Activated naive CD8-positive, alpha-beta T cell treated with anti-CD3 and anti-CD28 coated beads, Interleukin-2, amount 10 ng/mL, durations not matched to agents 7 days and 5 days (primary cell): ENCODE results near the gene GRIP2. TPM values are rescaled to one million over a fixed set of nuclear protein-coding genes. Genes with fewer than 3 reads are reported as not detected.
A peak's percentile ranks its signal among the peaks of the same experiment; 100 is the strongest.

Source experiments
- ATAC-seq: fragments of 150-1000 bp; cut with Tn5 transposase; one replicate; pipeline ENCODE4 v1.10.0; 2021; ENCODE audit warnings: low read depth, moderate library complexity
- POLR2A ChIA-PET: fragments of 350-600 bp; sonication (Branson Sonifier 250); formaldehyde crosslinking; loops from one replicate; lab custom pipeline; 2021; ENCODE audit warnings: antibody characterized with exemption; lab: Charles Lee
- DNase-seq: peaks from one replicate; pipeline ENCODE4 v3.0.0; 2021
- H3K27ac Mint-ChIP-seq: one replicate; pipeline ENCODE4 v1.8.0; 2022; ENCODE audit warnings: mild to moderate bottlenecking, mixed read lengths
- H3K27me3 Mint-ChIP-seq: one replicate; pipeline ENCODE4 v1.8.0; 2022; ENCODE audit warnings: mild to moderate bottlenecking, moderate library complexity, mixed read lengths
- H3K36me3 Mint-ChIP-seq: one replicate; pipeline ENCODE4 v1.8.0; 2021; ENCODE audit warnings: mild to moderate bottlenecking, mixed read lengths
- H3K4me1 Mint-ChIP-seq: one replicate; pipeline ENCODE4 v1.8.0; 2021; ENCODE audit warnings: mixed read lengths
- H3K4me3 Mint-ChIP-seq: one replicate; pipeline ENCODE4 v1.8.0; 2022; ENCODE audit warnings: mild to moderate bottlenecking, moderate library complexity, mixed read lengths
- H3K9me3 Mint-ChIP-seq: one replicate; pipeline ENCODE4 v1.8.0; 2021; ENCODE audit warnings: mixed read lengths
- total RNA-seq, 2 experiments: library from RNA; stranded (reverse); gene quantifications; one replicate each; pipeline ENCODE4 v1.2.3, GENCODE V29; 2021

Gene GRIP2
- total RNA-seq, 2 experiments from 2014 or later: not detected

DNA sequence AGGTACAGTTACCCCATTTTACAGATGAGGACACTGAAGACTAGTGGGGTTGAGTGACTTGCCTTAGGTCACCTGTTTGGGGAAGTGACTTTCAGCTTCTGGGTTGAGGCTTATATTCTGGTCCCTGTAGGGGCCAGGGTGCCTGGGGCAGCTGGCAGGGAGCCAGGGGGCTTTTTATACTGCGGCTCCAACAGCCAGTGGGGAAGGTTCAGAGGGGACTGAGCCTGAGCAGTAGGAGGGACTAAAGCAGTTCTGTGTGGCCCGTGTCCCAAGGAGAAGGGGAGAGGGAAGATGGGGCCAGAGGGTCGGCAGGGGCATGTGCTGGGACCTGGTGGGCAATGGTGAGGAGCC lies 100.0 kb downstream of the GRIP2 start:
- no peak overlapping the region for H3K4me3 Mint-ChIP-seq
- H3K4me1 Mint-ChIP-seq: peaks cover 4% of the 10 kb centered on the region
- peaks cover 6% of the 10 kb centered on the region for H3K36me3 Mint-ChIP-seq
- no peak for ATAC-seq
- POLR2A ChIA-PET: no interaction called here
- no peaks in the 10 kb centered on the region for H3K27me3 Mint-ChIP-seq
- no peaks in the 10 kb centered on the region for H3K9me3 Mint-ChIP-seq
- DNase-seq: no peak
- H3K27ac Mint-ChIP-seq: peak overlapping the region; percentile 31

DNA sequence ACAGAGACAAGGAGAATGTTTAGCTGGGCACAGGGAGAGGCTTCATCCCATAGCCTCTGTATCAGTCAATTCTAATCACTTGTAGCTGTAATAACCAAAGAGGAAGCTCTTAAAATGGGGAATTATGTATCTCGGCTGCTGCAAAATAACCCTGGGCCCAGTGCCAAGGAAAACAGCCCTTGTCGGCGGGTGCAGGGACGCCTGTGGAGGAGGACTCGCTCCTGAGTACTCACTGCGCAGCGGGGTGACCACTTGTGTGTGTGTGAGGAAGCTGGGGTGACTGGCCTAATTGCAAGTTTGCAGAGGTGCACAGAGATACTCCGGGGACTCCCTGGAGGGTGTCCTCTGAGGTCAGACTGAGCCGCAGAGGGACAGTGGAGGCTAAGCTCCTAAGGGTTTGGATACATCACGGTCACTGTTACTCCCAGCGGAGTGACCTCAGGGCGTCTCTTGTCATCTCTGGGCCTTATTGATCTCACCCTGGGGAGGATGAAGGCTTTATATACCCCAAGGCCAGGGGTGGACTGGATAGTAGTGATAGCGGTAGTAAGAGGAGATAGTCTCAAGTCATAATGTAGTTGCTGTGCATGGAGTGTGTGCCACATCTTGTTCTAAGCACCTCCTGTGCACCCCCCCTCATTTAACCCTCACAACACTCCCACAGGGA lies 100.5 kb downstream of the GRIP2 start:
- Mint-ChIP-seq H3K4me1 (peaks cover 9% of the 10 kb centered on the region), H3K27ac (no peak overlapping the region), H3K4me3 (no peak overlapping the region), H3K36me3 (peaks cover 4% of the 10 kb centered on the region), H3K27me3 (no peaks in the 10 kb centered on the region), H3K9me3 (no peaks in the 10 kb centered on the region)
- no peak for ATAC-seq
- POLR2A ChIA-PET: no interaction called here
- no peak for DNase-seq

Other genes starting within 250 kb of the GRIP2 start
- gene SLC6A6, start 137.7 kb downstream of the GRIP2 start, total RNA-seq: 10 to 100 TPM; 39.8 to 42.6 TPM
- 10 to 100 TPM; 28.3 to 28.8 TPM for gene CCDC174, start 111.4 kb upstream of the GRIP2 start, total RNA-seq
- gene C3orf20, start 134.8 kb upstream of the GRIP2 start, total RNA-seq: under 1 TPM; 0.17 to 0.25 TPM